ENCODE measurements around the gene ASPM. TPM values are rescaled to one million over a fixed set of nuclear protein-coding genes. Genes with fewer than 3 reads are reported as not detected.
A peak's percentile ranks its signal among the peaks of the same experiment; 100 is the strongest.

Gene ASPM
- total and polyA plus RNA-seq, 2 of the 4 experiments (the other 2 are of a cell fraction): 7.1 to 27.8 TPM

DNA sequence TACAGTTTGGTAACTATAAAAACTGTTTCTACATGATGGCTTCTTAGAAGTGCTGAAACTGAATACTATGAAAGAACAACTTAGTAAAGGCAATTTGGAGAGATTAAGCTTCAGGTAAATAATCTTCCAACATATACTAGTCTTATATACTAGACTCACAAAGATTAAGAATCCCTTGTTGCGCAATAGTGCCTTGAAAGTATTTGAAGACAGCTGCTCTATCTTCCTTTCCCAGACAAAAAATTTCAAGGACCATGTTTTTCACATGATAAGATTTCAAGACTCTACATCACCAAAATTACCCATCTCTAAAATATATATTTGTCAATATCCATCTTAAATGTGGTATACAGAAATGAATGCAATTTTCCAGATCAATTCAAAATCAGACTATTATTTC is 37.7 kb upstream of the ASPM start:
- WGBS, 2 experiments (ENCODE audit: extremely low coverage in 2 of 2, insufficient read length in 1 of 2): no CpG with 5 or more reads among the region's 1 CpG
- no peak overlapping the region for H3K4me3 ChIP-seq (ENCODE audit: insufficient read depth, low read depth, low read length)
- no peak overlapping the region for H2AK5ac ChIP-seq (ENCODE audit: low read depth, low read length)
- no peak overlapping the region for H2BK5ac ChIP-seq (ENCODE audit: low read depth, low read length, poor library complexity, severe bottlenecking)
- H3K18ac ChIP-seq (ENCODE audit: low read depth, low read length): no peak overlapping the region
- no peaks in the 10 kb centered on the region for H3K9me3 ChIP-seq (ENCODE audit: control insufficient read depth, insufficient read depth, low read length)
- H3K27ac ChIP-seq (ENCODE audit: insufficient read depth, low read length): no peak overlapping the region
- H3K14ac ChIP-seq (replicated peaks; ENCODE audit: low read depth, low read length): no peak overlapping the region
- in situ Hi-C loops (cut with MboI; ENCODE audit: low sequenced_read_pairs): no loop called here
- H3K4me2 ChIP-seq (ENCODE audit: low read depth, low read length): no peak overlapping the region
- no peaks in the 10 kb centered on the region for H4K20me1 ChIP-seq (ENCODE audit: insufficient read depth, low read length)
- H4K5ac ChIP-seq (ENCODE audit: low read depth, low read length): no peak overlapping the region
- H3K27me3 ChIP-seq (ENCODE audit: control insufficient read depth, insufficient read depth, low read length): no peaks in the 10 kb centered on the region
- H2BK15ac ChIP-seq (ENCODE audit: low read depth, low read length): no peak overlapping the region
- CTCF ChIA-PET: no interaction called here
- ATAC-seq (ENCODE audit: low read depth) (no peak), DNase-seq (peak; percentile 19)
- intact Hi-C loops (cut with micrococcal nuclease): loop anchor here (5.0 kb wide), 1 partner anchor 143 kb away; no protein-coding TSS in a partner anchor
- 0 out of 2 replicates have a peak, but pooled peaks cover 1% of the 10 kb centered on the region for H3K4me1 ChIP-seq (ENCODE audit: control insufficient read depth, insufficient read depth, low read length)
- no peak overlapping the region for H2BK120ac ChIP-seq (ENCODE audit: low read depth, low read length)
- no peak overlapping the region for H3K9ac ChIP-seq (ENCODE audit: low read depth, low read length)
- no peak overlapping the region for H4K8ac ChIP-seq (ENCODE audit: low read depth in 2 of 2, low read length in 2 of 2)
- H3K9me1 ChIP-seq (ENCODE audit: insufficient read depth, low read length): no peaks in the 10 kb centered on the region
- POLR2A ChIA-PET (ENCODE audit: unreplicated experiment): no interaction called here
- peaks cover 12% of the 10 kb centered on the region for H3K36me3 ChIP-seq (ENCODE audit: control insufficient read depth, insufficient read depth, low read length)
- no TSS peak for BruUV-seq (replicated peaks)
- H3K56ac ChIP-seq (ENCODE audit: extremely low read depth, insufficient read depth, low read length): no peak overlapping the region
- no peak overlapping the region for H3K4ac ChIP-seq (ENCODE audit: low read depth, low read length)
- peaks cover 3 to 4% of the 10 kb centered on the region in 2 experiments; a peak in 3 of 4 replicates for H3K79me1 ChIP-seq (ENCODE audit: low read depth in 1 of 2, low read length in 2 of 2)
- dilution Hi-C loops (cut with HindIII; ENCODE audit: low sequenced_read_pairs, unreplicated experiment): no loop called here
- H4K91ac ChIP-seq (ENCODE audit: insufficient read depth, low read depth, low read length): no peak overlapping the region
- no peak overlapping the region for H2AFZ ChIP-seq (replicated peaks; ENCODE audit: low read length, poor library complexity)
- H3K23ac ChIP-seq (ENCODE audit: low read depth, low read length): no peak overlapping the region
- no peak overlapping the region for H2BK20ac ChIP-seq (ENCODE audit: low read depth, low read length)
- H2AK9ac ChIP-seq (replicated peaks; ENCODE audit: low read depth, low read length, poor library complexity): no peak overlapping the region
- no peak for TF ChIP-seq MXI1 (IDR thresholded peaks at IDR 0.05; ENCODE audit: borderline replicate concordance, low read depth, low read length)
- no peak for TF ChIP-seq NFE2L2 (IDR thresholded peaks at IDR 0.05; ENCODE audit: low read depth, low read length)
- TF ChIP-seq RFX5 (IDR thresholded peaks at IDR 0.05; ENCODE audit: low read depth, low read length): no peak
- TF ChIP-seq CEBPB (IDR thresholded peaks at IDR 0.05; ENCODE audit: low read depth, low read length): peak; percentile 98
- TF ChIP-seq, protein P1, sequence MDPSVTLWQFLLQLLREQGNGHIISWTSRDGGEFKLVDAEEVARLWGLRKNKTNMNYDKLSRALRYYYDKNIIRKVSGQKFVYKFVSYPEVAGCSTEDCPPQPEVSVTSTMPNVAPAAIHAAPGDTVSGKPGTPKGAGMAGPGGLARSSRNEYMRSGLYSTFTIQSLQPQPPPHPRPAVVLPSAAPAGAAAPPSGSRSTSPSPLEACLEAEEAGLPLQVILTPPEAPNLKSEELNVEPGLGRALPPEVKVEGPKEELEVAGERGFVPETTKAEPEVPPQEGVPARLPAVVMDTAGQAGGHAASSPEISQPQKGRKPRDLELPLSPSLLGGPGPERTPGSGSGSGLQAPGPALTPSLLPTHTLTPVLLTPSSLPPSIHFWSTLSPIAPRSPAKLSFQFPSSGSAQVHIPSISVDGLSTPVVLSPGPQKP (IDR thresholded peaks at IDR 0.05; ENCODE audit: borderline replicate concordance, low read depth, low read length): no peak
- no peak for TF ChIP-seq MAFK (IDR thresholded peaks at IDR 0.05; ENCODE audit: low read depth, low read length)
- TF ChIP-seq MAZ (IDR thresholded peaks at IDR 0.05; ENCODE audit: borderline replicate concordance, low read depth, low read length): no peak
- TF ChIP-seq SMC3 (IDR thresholded peaks at IDR 0.05; ENCODE audit: low read depth, low read length): no peak

All from IMR-90 (cell line).